Right lobe of liver (tissue), 6 donors: Measurements from ENCODE around the gene CREM. TPM values are rescaled to one million over a fixed set of nuclear protein-coding genes. Genes with fewer than 3 reads are reported as not detected.
A peak's percentile ranks its signal among the peaks of the same experiment; 100 is the strongest.

ENCODE experiments used
- ATAC-seq, 4 donors: fragments of 200-7000 bp; cut with Tn5 transposase; one replicate each; pipeline ENCODE4 v1.9.1; 2020; ENCODE audit warnings: mild to moderate bottlenecking in 4 of 4, moderate library complexity in 4 of 4
- DNase-seq, 3 donors: peaks; one replicate each; pipeline ENCODE4 v3.0.0-alpha.2; 2020
- H3K27ac ChIP-seq, 3 donors: fragments of 200-600 bp; one replicate each; pipeline ENCODE4 v1.8.0; 2022
- H3K27me3 ChIP-seq, 2 donors: fragments of 200-600 bp; one replicate each; pipeline ENCODE4 v1.8.0; 2022
- H3K36me3 ChIP-seq, 4 donors: fragments of 200-600 bp; sonication (generic) in 1 of 4; one replicate each; pipeline versions ENCODE4 v1.5.1 to v1.8.0; 2017 to 2022; ENCODE audit warnings: control low read depth in 1 of 4
- H3K4me1 ChIP-seq, 4 donors: fragments of 200-600 bp; sonication (generic) in 1 of 4; one replicate each; pipeline versions ENCODE4 v1.5.1 to v1.8.0; 2017 to 2022; ENCODE audit warnings: control low read depth in 1 of 4
- H3K4me3 ChIP-seq, 3 donors: fragments of 200-600 bp; one replicate each; pipeline ENCODE4 v1.8.0; 2022
- H3K9me3 ChIP-seq, 4 donors: fragments of 200-600 bp; sonication (generic) in 1 of 4; one replicate each; pipeline versions ENCODE4 v1.5.1 to v1.8.0; 2017 to 2022; ENCODE audit warnings: control low read depth in 1 of 4
- CTCF ChIP-seq, 4 donors: fragments of 200-600 bp in 3 of 4; fragments of 450-650 bp in 1 of 4; IDR thresholded peaks; one replicate each; pipeline versions ENCODE4 v1.5.1 to v1.8.0; 2016 to 2022; ENCODE audit warnings: antibody characterized with exemption in 4 of 4, mild to moderate bottlenecking in 2 of 4
- POLR2A ChIP-seq: fragments of 450-650 bp; IDR thresholded peaks from one replicate; pipeline ENCODE4 v1.6.1; 2017; ENCODE audit warnings: antibody characterized with exemption, mild to moderate bottlenecking
- WGBS: methylation state at CpG from one replicate; pipeline ENCODE4 v1.1.6; 2018; ENCODE audit warnings: low coverage, low lambda C conversion rate; ENCODE audit not compliant: insufficient coverage; ENCODE audit errors: missing lambda C conversion rate; 5-methylcytosine and 5-hydroxymethylcytosine counted together
- intact Hi-C, 2 donors: fragments of 100-400 bp; cut with DNase I; formaldehyde crosslinking; loops; one replicate each; pipeline versions ENCODE4 v1.11.2 to v1.14.1; 2022
- total RNA-seq, 6 experiments: library from RNA; depleted of rRNA in 2 of 6; stranded (reverse); fragments of >200 nt in 2 of 6; fragmentation: NEBNext Ultra II Directional in 3 of 6; extraction: Animal tissue kit (Norgen Biotek cat#: 25700) in 3 of 6; gene quantifications; one replicate each; pipeline versions ENCODE4 v1.1.0 to v1.2.4, GENCODE V29; 2016 to 2023
- donor health status: DM: no; HTN: yes; CAD: no.
- donor health status: DM: no; HTN: no; CAD: no.
- donor health status: DM: no; HTN: no; CAD: no.
- donor health status: DM: no; HTN: yes; CAD: no.
- donor health status: DM: no; HTN: yes; CAD: no.

The CREM gene
- total RNA-seq, 6 experiments from 2014 or later, result 16.3 to 34.1 (median 22.9) TPM

- Histone ChIP-seq H3K27ac (no peak overlapping the region), H3K4me1 (peaks cover 0 to 5% (median 2%) of the 10 kb centered on the region in 4 donors), H3K27me3 (no peaks in the 10 kb centered on the region), H3K9me3 (no peaks in the 10 kb centered on the region), H3K4me3 (no peak overlapping the region), H3K36me3 (no peaks in the 10 kb centered on the region)
- DNase-seq (no peak), ATAC-seq (peak; percentile 31 to 48 (median 38))
- WGBS, result 77% methylated on average over 4 of the region's 4 CpGs
- intact Hi-C loops, result no loop called here
- TF ChIP-seq POLR2A (no peak), CTCF (IDR thresholded peaks at IDR 0.05) (no peak)
Measured at GRCh38 chr10:35136263-35136815, 9.7 kb downstream of the CREM start.

DNA sequence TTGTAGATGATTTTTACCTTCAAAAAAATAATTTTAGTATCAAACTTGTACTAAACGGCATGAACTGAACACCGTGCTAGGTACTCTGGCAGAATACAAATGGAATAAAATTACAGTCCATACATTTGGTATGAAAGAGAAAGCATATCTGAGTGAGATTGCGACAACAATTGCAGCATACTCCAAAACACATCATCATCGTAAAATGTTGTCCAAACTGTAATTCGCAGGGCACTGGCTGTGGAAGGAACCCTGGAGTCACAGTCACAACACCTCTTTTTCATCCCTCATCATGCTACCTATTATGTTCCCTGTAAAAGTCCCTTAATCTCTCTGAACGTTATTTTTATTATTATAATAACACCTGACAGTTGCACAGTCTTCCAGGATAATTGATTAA lies 13.5 kb downstream of the CREM start:
- 83% methylated on average over 6 of the region's 6 CpGs for WGBS
- H3K36me3 ChIP-seq, result no peaks in the 10 kb centered on the region
- intact Hi-C loops, result loop anchor here in 1 of 2 donors (10.0 kb wide), 1 partner anchor 75 kb away; no protein-coding TSS in a partner anchor
- ATAC-seq (no peak), DNase-seq (no peak)
- no peak overlapping the region for H3K4me3 ChIP-seq
- TF ChIP-seq CTCF (IDR thresholded peaks at IDR 0.05), result no peak
- TF ChIP-seq POLR2A, result no peak
- peak overlapping the region in 1 of 3 donors; percentile 29 for H3K27ac ChIP-seq
- H3K27me3 ChIP-seq, result no peaks in the 10 kb centered on the region
- peaks cover 0 to 5% (median 2%) of the 10 kb centered on the region in 4 donors for H3K4me1 ChIP-seq
- no peaks in the 10 kb centered on the region for H3K9me3 ChIP-seq

DNA sequence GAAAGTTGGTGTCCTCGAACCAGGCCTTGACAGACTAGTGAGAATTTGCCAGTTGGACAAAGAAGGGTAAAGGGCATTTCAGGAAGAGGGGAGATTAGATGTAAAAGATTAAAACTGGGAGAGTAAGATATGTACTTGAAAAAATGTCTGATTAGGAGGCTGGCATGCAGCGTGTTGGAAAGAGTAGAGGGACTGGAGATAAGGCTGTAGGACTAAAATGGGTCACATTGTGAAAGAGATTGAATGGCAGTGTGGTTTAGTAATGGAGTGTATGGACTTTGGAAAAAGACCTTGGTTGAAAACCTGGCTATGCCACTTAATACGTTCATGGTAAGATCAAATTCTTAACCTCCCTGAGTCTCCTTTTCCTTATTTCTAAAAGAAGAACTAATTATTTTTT lies 14.1 kb downstream of the CREM start:
- Histone ChIP-seq H3K9me3 (no peaks in the 10 kb centered on the region), H3K27ac (peak overlapping the region in 1 of 3 donors; percentile 29), H3K36me3 (no peaks in the 10 kb centered on the region), H3K4me3 (no peak overlapping the region), H3K4me1 (peaks cover 0 to 5% (median 2%) of the 10 kb centered on the region in 4 donors), H3K27me3 (no peaks in the 10 kb centered on the region)
- TF ChIP-seq CTCF (IDR thresholded peaks at IDR 0.05) (no peak), POLR2A (no peak)
- WGBS, result 21% methylated on average over 3 of the region's 3 CpGs
- ATAC-seq, result peak; percentile 91 to 96 (median 92)
- peak in 1 of 3 donors; percentile 57 for DNase-seq
- intact Hi-C loops, result loop anchor here in 1 of 2 donors (10.0 kb wide), 1 partner anchor 74 kb away; no protein-coding TSS in a partner anchor

- TF ChIP-seq POLR2A (no peak), CTCF (IDR thresholded peaks at IDR 0.05) (no peak)
Measured at GRCh38 chr10:35150308-35150707, 23.7 kb downstream of the CREM start.

More at GRCh38 chr10:35150308-35150707, 23.7 kb downstream of the CREM start:
- intact Hi-C loops, result no loop called here
- no peak overlapping the region for H3K27ac ChIP-seq
- DNase-seq, result no peak
- WGBS, result 95% methylated on average over 6 of the region's 6 CpGs
- no peaks in the 10 kb centered on the region for H3K27me3 ChIP-seq
- ATAC-seq, result no peak
- H3K36me3 ChIP-seq, result no peaks in the 10 kb centered on the region
- H3K4me3 ChIP-seq, result no peak overlapping the region
- H3K4me1 ChIP-seq, result no peaks in the 10 kb centered on the region
- no peaks in the 10 kb centered on the region for H3K9me3 ChIP-seq
